CD4-positive, alpha-beta T cell treated with Interleukin-17A for 4 hours (primary cell): ENCODE measurements around the gene MACROD2.

Source experiments
- DNase-seq: peaks from one replicate; pipeline ENCODE4 v3.0.0-alpha.2; 2020; ENCODE audit warnings: mixed read lengths

Gene MACROD2

GRCh38 chr20:14932040-14932439 lies 936.7 kb downstream of the MACROD2 start:
- DNase-seq, result no peak

GRCh38 chr20:14935285-14935684 lies 940.0 kb downstream of the MACROD2 start:
- DNase-seq, result no peak

- DNase-seq, result no peak
Observed at GRCh38 chr20:14937021-14937420, 941.7 kb downstream of the MACROD2 start.

- DNase-seq, result no peak
Observed at GRCh38 chr20:14937846-14938245, 942.5 kb downstream of the MACROD2 start.

- DNase-seq, result no peak
Observed at GRCh38 chr20:14947536-14947935, 952.2 kb downstream of the MACROD2 start.

GRCh38 chr20:14947946-14948345 lies 952.6 kb downstream of the MACROD2 start:
- DNase-seq, result no peak

- no peak for DNase-seq
Observed at GRCh38 chr20:14948416-14948815, 953.1 kb downstream of the MACROD2 start.

GRCh38 chr20:14950633-14951032 lies 955.3 kb downstream of the MACROD2 start:
- no peak for DNase-seq

- no peak for DNase-seq
Observed at GRCh38 chr20:14951105-14951504, 955.8 kb downstream of the MACROD2 start.

GRCh38 chr20:14951707-14952418 lies 956.5 kb downstream of the MACROD2 start:
- DNase-seq, result no peak

GRCh38 chr20:14953736-14954135 lies 958.4 kb downstream of the MACROD2 start:
- no peak for DNase-seq

GRCh38 chr20:14955399-14955798 lies 960.1 kb downstream of the MACROD2 start:
- DNase-seq, result no peak

GRCh38 chr20:14956026-14956425 lies 960.7 kb downstream of the MACROD2 start:
- DNase-seq, result no peak

- no peak for DNase-seq
Observed at GRCh38 chr20:14956538-14956937, 961.2 kb downstream of the MACROD2 start.

- DNase-seq, result no peak
Observed at GRCh38 chr20:14957402-14957801, 962.1 kb downstream of the MACROD2 start.

- no peak for DNase-seq
Observed at GRCh38 chr20:14958626-14959025, 963.3 kb downstream of the MACROD2 start.

GRCh38 chr20:14959506-14960475 lies 964.5 kb downstream of the MACROD2 start:
- DNase-seq, result no peak

- no peak for DNase-seq
Observed at GRCh38 chr20:14960831-14961230, 965.5 kb downstream of the MACROD2 start.

- DNase-seq, result no peak
Observed at GRCh38 chr20:14963262-14963663, 967.9 kb downstream of the MACROD2 start.

- no peak for DNase-seq
Observed at GRCh38 chr20:14966203-14966602, 970.9 kb downstream of the MACROD2 start.

- no peak for DNase-seq
Observed at GRCh38 chr20:14966808-14967207, 971.5 kb downstream of the MACROD2 start.

GRCh38 chr20:14972256-14972655 lies 976.9 kb downstream of the MACROD2 start:
- DNase-seq, result no peak

- no peak for DNase-seq
Observed at GRCh38 chr20:14972690-14973089, 977.4 kb downstream of the MACROD2 start.

- no peak for DNase-seq
Observed at GRCh38 chr20:14979453-14979986, 984.2 kb downstream of the MACROD2 start.
